ENCODE measurements around the gene CMSS1.
"Not testable (repeated sequence)": the region's sequence is repeated elsewhere in the genome, so short reads cannot be mapped to it uniquely, and the experiment has no call there.

The CMSS1 gene

GRCh38 chr3:100207886-100208285 is 390.2 kb downstream of the CMSS1 start:
- FAIRE-seq: no peak

GRCh38 chr3:100209169-100209568 is 391.5 kb downstream of the CMSS1 start:
- no peak for FAIRE-seq

- no peak for FAIRE-seq
Observed at GRCh38 chr3:100209948-100210771, 392.5 kb downstream of the CMSS1 start.

GRCh38 chr3:100210772-100211135 is 393.1 kb downstream of the CMSS1 start:
- no peak for FAIRE-seq

- FAIRE-seq: no peak
Observed at GRCh38 chr3:100213891-100214573, 396.4 kb downstream of the CMSS1 start.

- no peak for FAIRE-seq
Observed at GRCh38 chr3:100214574-100214964, 396.9 kb downstream of the CMSS1 start.

- FAIRE-seq: no peak
Observed at GRCh38 chr3:100216713-100217112, 399.1 kb downstream of the CMSS1 start.

GRCh38 chr3:100221159-100221558 is 403.5 kb downstream of the CMSS1 start:
- no peak for FAIRE-seq

GRCh38 chr3:100225193-100225592 is 407.5 kb downstream of the CMSS1 start:
- no peak for FAIRE-seq

GRCh38 chr3:100225883-100226282 is 408.2 kb downstream of the CMSS1 start:
- FAIRE-seq: no peak

- no peak for FAIRE-seq
Observed at GRCh38 chr3:100226712-100227429, 409.2 kb downstream of the CMSS1 start.

GRCh38 chr3:100227511-100227921 is 409.9 kb downstream of the CMSS1 start:
- no peak for FAIRE-seq

GRCh38 chr3:100228247-100228646 is 410.6 kb downstream of the CMSS1 start:
- no peak for FAIRE-seq

- FAIRE-seq: not testable (repeated sequence)
Observed at GRCh38 chr3:100229188-100229587, 411.5 kb downstream of the CMSS1 start.

- no peak for FAIRE-seq
Observed at GRCh38 chr3:100230710-100231109, 413.0 kb downstream of the CMSS1 start.
